HepG2 (cell line): ENCODE data around the gene ENO3. TPM values are rescaled to one million over a fixed set of nuclear protein-coding genes. Genes with fewer than 3 reads are reported as not detected.

ENCODE experiments used
- ATAC-seq: fragments of 200-7000 bp; cut with Tn5 transposase; 3 replicates; pipeline ENCODE4 v1.9.1; 2020; ENCODE audit warnings: mild to moderate bottlenecking, moderate library complexity
- BruUV-seq: library from RNA; stranded (reverse); fragments of 400-500 nt; replicated peaks from 2 replicates; lab custom pipeline; 2021; lab: Mats Ljungman, UMichigan
- CTCF ChIA-PET: fragments of 300-600 bp; formaldehyde crosslinking; extraction: SDS; loops from one replicate; lab custom pipeline; 2021; ENCODE audit warnings: low total read pairs, inconsistent platforms, low intra/inter-chr PET ratio; lab: Yijun Ruan, JAX
- POLR2A ChIA-PET: fragments of 350-600 bp; sonication (Branson Sonifier 250); formaldehyde crosslinking; loops from one replicate; lab custom pipeline; 2020; ENCODE audit warnings: antibody characterized with exemption, inconsistent platforms; lab: Yijun Ruan, JAX
- DNase-seq: peaks from one replicate; pipeline ENCODE4 v3.0.0-alpha.2; 2015; ENCODE audit warnings: low spot score
- FAIRE-seq: peaks from 3 replicates; lab custom pipeline; 2011; peaks lifted over from hg19 to GRCh38; lab: Jason Lieb, UNC
- H2AFZ ChIP-seq: one replicate; pipeline ENCODE4 v1.6.1; 2011; ENCODE audit warnings: low read length, inconsistent platforms
- H3K27ac ChIP-seq: fragments of 300-600 bp; 3 replicates; pipeline ENCODE4 v1.8.0; 2011; ENCODE audit warnings: mixed run types, mild to moderate bottlenecking, mixed read lengths, low read length, inconsistent platforms; ENCODE audit not compliant: insufficient read depth; ENCODE audit errors: extremely low read length
- H3K27me3 ChIP-seq, 2 experiments: fragments of 200-600 bp in 1 of 2; 2 replicates in 1 of 2; 3 replicates in 1 of 2; pipeline versions ENCODE4 v1.6.0 to v1.8.0; 2011; ENCODE audit warnings: low read length in 2 of 2, mild to moderate bottlenecking in 2 of 2, moderate library complexity in 2 of 2, inconsistent platforms in 1 of 2; ENCODE audit not compliant: insufficient read depth in 2 of 2, control insufficient read depth in 1 of 2
- H3K36me3 ChIP-seq, 2 experiments: fragments of 200-600 bp in 1 of 2; replicated peaks in 1 of 2; 2 replicates in 1 of 2; 3 replicates in 1 of 2; pipeline versions ENCODE4 v1.5.1 to v1.8.0; 2011; ENCODE audit warnings: low read length in 2 of 2, inconsistent platforms in 1 of 2; ENCODE audit not compliant: insufficient read depth in 2 of 2, control insufficient read depth in 1 of 2
- H3K4me1 ChIP-seq: 2 replicates; pipeline ENCODE4 v1.5.1; 2012; ENCODE audit warnings: low read length, inconsistent platforms; ENCODE audit not compliant: insufficient read depth
- H3K4me2 ChIP-seq: 2 replicates; pipeline ENCODE4 v1.6.0; 2011; ENCODE audit warnings: low read depth, low read length, inconsistent platforms
- H3K4me3 ChIP-seq, 3 experiments: fragments of 200-600 bp in 1 of 3; sonication (generic), shearing (Covaris generic) in 1 of 3; replicated peaks in 1 of 3; 2 replicates each; pipeline ENCODE4 v1.5.1; 2011 to 2016; ENCODE audit warnings: low read length in 3 of 3, inconsistent platforms in 2 of 3, low read depth in 2 of 3, mild to moderate bottlenecking in 2 of 3, control low read depth in 1 of 3, mixed read lengths in 1 of 3; ENCODE audit not compliant: insufficient read depth in 1 of 3
- H3K79me2 ChIP-seq: one replicate; pipeline ENCODE4 v1.6.1; 2011; ENCODE audit warnings: low read length, inconsistent platforms; ENCODE audit not compliant: insufficient read depth
- H3K9ac ChIP-seq: 2 replicates; pipeline ENCODE4 v1.6.0; 2011; ENCODE audit warnings: mild to moderate bottlenecking, low read depth, low read length, inconsistent platforms; ENCODE audit not compliant: insufficient read depth
- H3K9me3 ChIP-seq: 2 replicates; pipeline ENCODE4 v1.5.1; 2012; ENCODE audit warnings: mild to moderate bottlenecking, low read length
- H4K20me1 ChIP-seq: 2 replicates; pipeline ENCODE4 v1.6.0; 2011; ENCODE audit warnings: inconsistent platforms, mild to moderate bottlenecking, low read length, moderate library complexity; ENCODE audit not compliant: insufficient read depth
- ARNT2 ChIP-seq: sonication (generic); formaldehyde crosslinking; IDR thresholded peaks from 2 replicates; pipeline ENCODE4 v1.8.0; 2022; ENCODE audit warnings: mild to moderate bottlenecking, low read depth, missing genetic modification reagents, moderate library complexity
- CCDC6 ChIP-seq: sonication (generic); formaldehyde crosslinking; IDR thresholded peaks from 2 replicates; pipeline ENCODE4 v1.8.1; 2022; ENCODE audit warnings: mild to moderate bottlenecking, missing genetic modification reagents, moderate library complexity
- HINFP ChIP-seq: sonication (generic); formaldehyde crosslinking; IDR thresholded peaks from 2 replicates; pipeline ENCODE4 v1.4.0; 2020; ENCODE audit warnings: low read depth, mild to moderate bottlenecking, missing genetic modification reagents
- KDM2A ChIP-seq: sonication (generic); formaldehyde crosslinking; IDR thresholded peaks from 2 replicates; pipeline ENCODE4 v1.4.0; 2020; ENCODE audit warnings: low read depth, missing genetic modification reagents, borderline replicate concordance
- KLF15 ChIP-seq: sonication (generic); formaldehyde crosslinking; IDR thresholded peaks from 2 replicates; pipeline ENCODE4 v1.8.1; 2023; ENCODE audit warnings: borderline replicate concordance, mild to moderate bottlenecking, inconsistent platforms, missing genetic modification reagents, mixed read lengths
- MAF1 ChIP-seq: sonication (generic); formaldehyde crosslinking; IDR thresholded peaks from 2 replicates; pipeline ENCODE4 v1.5.0; 2020; ENCODE audit warnings: missing genetic modification reagents, borderline replicate concordance
- PITX1 ChIP-seq: sonication (generic); formaldehyde crosslinking; IDR thresholded peaks from 2 replicates; pipeline ENCODE4 v1.5.1; 2020; ENCODE audit warnings: mild to moderate bottlenecking, missing genetic modification reagents
- TBX3 ChIP-seq: fragments of 450-650 bp; IDR thresholded peaks from 2 replicates; pipeline ENCODE4 v1.6.1; 2017; ENCODE audit warnings: antibody characterized with exemption, mild to moderate bottlenecking, inconsistent platforms, borderline replicate concordance
- THAP9 ChIP-seq: sonication (generic); formaldehyde crosslinking; IDR thresholded peaks from 2 replicates; pipeline ENCODE4; 2020; ENCODE audit warnings: missing genetic modification reagents, mild to moderate bottlenecking, borderline replicate concordance
- TOPORS ChIP-seq: sonication (generic); formaldehyde crosslinking; IDR thresholded peaks from 2 replicates; pipeline ENCODE4 v1.8.0; 2023; ENCODE audit warnings: mild to moderate bottlenecking, missing genetic modification reagents
- U2AF2 ChIP-seq: fragments of 200-400 bp; formaldehyde crosslinking; IDR thresholded peaks from 2 replicates; pipeline ENCODE4 v1.6.1; 2017; ENCODE audit warnings: low read depth, mild to moderate bottlenecking, low read length
- ZFYVE20 ChIP-seq: sonication (generic); formaldehyde crosslinking; IDR thresholded peaks from 2 replicates; pipeline ENCODE4 v1.8.0; 2023; ENCODE audit warnings: low read depth, mild to moderate bottlenecking, moderate library complexity, missing genetic modification reagents, borderline replicate concordance
- ZNF274 ChIP-seq: sonication (generic); formaldehyde crosslinking; IDR thresholded peaks from 2 replicates; pipeline ENCODE4 v1.5.1; 2020; ENCODE audit warnings: mild to moderate bottlenecking, missing genetic modification reagents
- ZNF335 ChIP-seq: sonication (generic); formaldehyde crosslinking; IDR thresholded peaks from 2 replicates; pipeline ENCODE4 v1.4.0; 2020; ENCODE audit warnings: missing genetic modification reagents
- ZNF496 ChIP-seq: sonication (generic); formaldehyde crosslinking; IDR thresholded peaks from 2 replicates; pipeline ENCODE4 v1.8.1; 2023; ENCODE audit warnings: mild to moderate bottlenecking, moderate library complexity, missing genetic modification reagents; ENCODE audit not compliant: insufficient replicate concordance
- ZNF563 ChIP-seq: sonication (generic); formaldehyde crosslinking; IDR thresholded peaks from 2 replicates; pipeline ENCODE4 v1.8.0; 2022; ENCODE audit warnings: mild to moderate bottlenecking, moderate library complexity, missing genetic modification reagents
- ZNF720 ChIP-seq: sonication (generic); formaldehyde crosslinking; IDR thresholded peaks from 2 replicates; pipeline ENCODE4 v1.4.0; 2020; ENCODE audit warnings: missing genetic modification reagents
- ZNF891 ChIP-seq: sonication (generic); formaldehyde crosslinking; IDR thresholded peaks from 2 replicates; pipeline ENCODE4 v1.5.0; 2020; ENCODE audit warnings: mild to moderate bottlenecking, missing genetic modification reagents
- ZSCAN22 ChIP-seq: sonication (generic); formaldehyde crosslinking; IDR thresholded peaks from 2 replicates; pipeline ENCODE4 v1.4.0; 2020; ENCODE audit warnings: mild to moderate bottlenecking, missing genetic modification reagents
- WGBS: methylation state at CpG from one replicate; pipeline ENCODE4 v1.1.6; 2017; ENCODE audit warnings: low lambda C conversion rate; 5-methylcytosine and 5-hydroxymethylcytosine counted together
- in situ Hi-C: cut with HindIII; loops from 2 replicates; pipeline ENCODE4 v1.10.0; 2017; ENCODE audit warnings: low pct_unique_long_range_greater_than_20kb; ENCODE audit not compliant: extremely low pct_ligation_motif_present
- intact Hi-C: fragments of 100-400 bp; cut with micrococcal nuclease; formaldehyde crosslinking; loops from one replicate; pipeline ENCODE4 v1.10.0; 2022; ENCODE audit not compliant: unreplicated experiment
- polyA plus RNA-seq, 8 experiments: library from polyadenylated mRNA; depleted of rRNA in 3 of 8; stranded (reverse) in 7 of 8; unstranded in 1 of 8; fragments of >200 nt; fragmentation: Illumina TruSeq in 4 of 8; extraction: Trizol in 4 of 8; gene quantifications; 2 replicates each; pipeline versions ENCODE4 v1.2.1 to v1.2.3, GENCODE V29; 2011 to 2016; ENCODE audit warnings: low read depth in 4 of 8, missing spikeins in 1 of 8, mixed read lengths in 1 of 8; ENCODE audit not compliant: insufficient read depth in 1 of 8
- total RNA-seq, 5 experiments: library from RNA; depleted of rRNA; stranded (reverse); fragments of >200 nt; fragmentation: Illumina TruSeq; extraction: Trizol; gene quantifications; 2 replicates each; pipeline ENCODE4 v1.2.3, GENCODE V29; 2016; ENCODE audit warnings: low read depth in 1 of 5

Gene ENO3
- total and polyA plus RNA-seq, 2 of the 13 experiments (the other 11 are each of a cell fraction or from before 2014, with no cell fraction given), result 59.8 to 69.8 TPM

- Histone ChIP-seq H3K27me3 (no peaks in the 10 kb centered on the region; a peak in 1 of 5 replicates), H3K4me1 (peaks cover 31% of the 10 kb centered on the region), H2AFZ (no peak overlapping the region), H3K36me3 (peaks cover 0 to 13% of the 10 kb centered on the region in 2 experiments; a peak in 3 of 5 replicates), H3K9ac (peak overlapping the region; percentile 91), H3K4me2 (peak overlapping the region; percentile 82), H3K9me3 (no peaks in the 10 kb centered on the region), H3K79me2 (peaks cover 27% of the 10 kb centered on the region), H3K4me3 (peak overlapping the region; percentile 72 to 88 (median 77)), H3K27ac (peak overlapping the region; percentile 92), H4K20me1 (no peaks in the 10 kb centered on the region)
- intact Hi-C loops (loop anchor here (5.0 to 10.0 kb wide), 2 partner anchors 61 to 254 kb away; partner anchors contain the start of gene ARRB2), in situ Hi-C loops (no loop called here)
- FAIRE-seq, result no peak
- CTCF ChIA-PET, result no interaction called here
- no peak for ATAC-seq
- DNase-seq, result no peak
- WGBS, result 2% methylated on average over 22 of the region's 23 CpGs
- TSS peak; percentile 55 for BruUV-seq
- POLR2A ChIA-PET, result interaction anchor here (0.6 to 10.5 kb wide), 14 partner anchors 11 to 401 kb away, joined by 3 to 273 read pairs (median 22); partner anchors contain the start of genes CAMTA2, ENO3, INCA1 and KIF1C
- no peak for TF ChIP-seq HINFP (CRISPR knock-in tag)
- TF ChIP-seq KLF15 (CRISPR knock-in tag), result no peak
- no peak for TF ChIP-seq KDM2A (CRISPR knock-in tag)
- TF ChIP-seq ZFYVE20 (CRISPR knock-in tag), result 0 out of 2 replicates have a peak, but pooled peaks have one; percentile 51
- no peak for TF ChIP-seq PITX1 (CRISPR knock-in tag)
- no peak for TF ChIP-seq ZSCAN22 (CRISPR knock-in tag)
- no peak for TF ChIP-seq THAP9 (CRISPR knock-in tag)
- no peak for TF ChIP-seq ZNF720 (CRISPR knock-in tag)
- TF ChIP-seq TBX3, result no peak
- TF ChIP-seq ZNF274 (CRISPR knock-in tag), result no peak
- no peak; the same call in 1 of the 2 replicates for TF ChIP-seq ARNT2
- no peak for TF ChIP-seq ZNF563 (CRISPR knock-in tag)
- no peak for TF ChIP-seq ZNF335
- no peak for TF ChIP-seq TOPORS (CRISPR knock-in tag)
- 0 out of 2 replicates have a peak, but pooled peaks have one; percentile 7 for TF ChIP-seq CCDC6 (CRISPR knock-in tag)
- 0 out of 2 replicates have a peak, but pooled peaks have one; percentile 4 for TF ChIP-seq ZNF891 (CRISPR knock-in tag)
- TF ChIP-seq MAF1, result no peak
- no peak for TF ChIP-seq U2AF2
- TF ChIP-seq ZNF496 (CRISPR knock-in tag), result no peak
Measured at GRCh38 chr17:4968486-4969046, 17.6 kb downstream of the ENO3 start.
